ENCODE measurements around the gene CAMK2G. TPM values are rescaled to one million over a fixed set of nuclear protein-coding genes. Genes with fewer than 3 reads are reported as not detected.

Gene CAMK2G
- total RNA-seq, 2 donors from 2014 or later, result 20.9 to 21.7 TPM

GRCh38 chr10:73841526-73842285 is 32.6 kb downstream of the CAMK2G start:
- H3K4me3 Mint-ChIP-seq, result no peak overlapping the region

GRCh38 chr10:73841061-73841421 is 33.3 kb downstream of the CAMK2G start:
- H3K27me3 ChIP-seq (ENCODE audit: control insufficient read depth, insufficient read depth, low read length, poor library complexity, severe bottlenecking), result no peaks in the 10 kb centered on the region
- no peak for DNase-seq
- Mint-ChIP-seq H3K27ac (no peak overlapping the region), H3K36me3 (ENCODE audit: low read depth) (peaks cover 24% of the 10 kb centered on the region), H3K4me3 (no peak overlapping the region), H3K9me3 (no peaks in the 10 kb centered on the region), H3K27me3 (ENCODE audit: insufficient read depth) (no peaks in the 10 kb centered on the region), H3K4me1 (no peaks in the 10 kb centered on the region)
- peaks cover 5% of the 10 kb centered on the region for H3K4me1 ChIP-seq (ENCODE audit: control insufficient read depth, insufficient read depth, low read length)
- no peak overlapping the region for H3K9ac ChIP-seq (ENCODE audit: extremely low read depth, low read length, poor library complexity, severe bottlenecking)
- TF ChIP-seq CTCF (conservative IDR thresholded peaks at IDR 0.05), result no peak
- no peaks in the 10 kb centered on the region for H3K9me3 ChIP-seq (ENCODE audit: control insufficient read depth, low read length)
- H3K27ac ChIP-seq (ENCODE audit: low read depth, low read length), result no peak overlapping the region
- peaks cover 58% of the 10 kb centered on the region for H3K36me3 ChIP-seq (ENCODE audit: control insufficient read depth, insufficient read depth, low read length)
- H3K4me3 ChIP-seq (ENCODE audit: low read length), result no peak overlapping the region
- WGBS, 2 experiments (ENCODE audit: insufficient coverage in 1 of 2, insufficient read length in 1 of 2), result 96 to 100% methylated on average over 1 to 8 of the region's 9 CpGs

More at GRCh38 chr10:73841526-73842285, 32.6 kb downstream of the CAMK2G start:
- H3K27me3 ChIP-seq (ENCODE audit: control insufficient read depth, insufficient read depth, low read length, poor library complexity, severe bottlenecking), result no peaks in the 10 kb centered on the region
- Mint-ChIP-seq H3K9me3 (no peaks in the 10 kb centered on the region), H3K4me1 (no peaks in the 10 kb centered on the region), H3K27ac (no peak overlapping the region), H3K27me3 (ENCODE audit: insufficient read depth) (no peaks in the 10 kb centered on the region), H3K36me3 (ENCODE audit: low read depth) (peaks cover 31% of the 10 kb centered on the region)
- H3K27ac ChIP-seq (ENCODE audit: low read depth, low read length), result no peak overlapping the region
- no peak for TF ChIP-seq CTCF (conservative IDR thresholded peaks at IDR 0.05)
- no peak overlapping the region for H3K9ac ChIP-seq (ENCODE audit: extremely low read depth, low read length, poor library complexity, severe bottlenecking)
- H3K4me3 ChIP-seq (ENCODE audit: low read length), result no peak overlapping the region
- 93 to 100% methylated on average over 8 to 9 of the region's 9 CpGs for WGBS, 2 experiments (ENCODE audit: insufficient coverage in 1 of 2, insufficient read length in 1 of 2)
- H3K4me1 ChIP-seq (ENCODE audit: control insufficient read depth, insufficient read depth, low read length), result peaks cover 2% of the 10 kb centered on the region
- no peaks in the 10 kb centered on the region for H3K9me3 ChIP-seq (ENCODE audit: control insufficient read depth, low read length)
- peaks cover 63% of the 10 kb centered on the region for H3K36me3 ChIP-seq (ENCODE audit: control insufficient read depth, insufficient read depth, low read length)
- no peak for DNase-seq

GRCh38 chr10:73840403-73841060 is 33.8 kb downstream of the CAMK2G start:
- Histone ChIP-seq H3K9me3 (ENCODE audit: control insufficient read depth, low read length) (no peaks in the 10 kb centered on the region), H3K4me1 (ENCODE audit: control insufficient read depth, insufficient read depth, low read length) (peaks cover 5% of the 10 kb centered on the region), H3K36me3 (ENCODE audit: control insufficient read depth, insufficient read depth, low read length) (peaks cover 53% of the 10 kb centered on the region), H3K27me3 (ENCODE audit: control insufficient read depth, insufficient read depth, low read length, poor library complexity, severe bottlenecking) (no peaks in the 10 kb centered on the region), H3K27ac (ENCODE audit: low read depth, low read length) (no peak overlapping the region), H3K4me3 (ENCODE audit: low read length) (no peak overlapping the region), H3K9ac (ENCODE audit: extremely low read depth, low read length, poor library complexity, severe bottlenecking) (no peak overlapping the region)
- no peaks in the 10 kb centered on the region for H3K4me1 Mint-ChIP-seq
- peaks cover 21% of the 10 kb centered on the region for H3K36me3 Mint-ChIP-seq (ENCODE audit: low read depth)
- no peak for TF ChIP-seq CTCF (conservative IDR thresholded peaks at IDR 0.05)
- H3K4me3 Mint-ChIP-seq, result no peak overlapping the region
- WGBS, 2 experiments (ENCODE audit: insufficient coverage in 1 of 2, insufficient read length in 1 of 2), result 91 to 96% methylated on average over 12 to 13 of the region's 13 CpGs
- no peak for DNase-seq
- H3K27ac Mint-ChIP-seq, result no peak overlapping the region
- no peaks in the 10 kb centered on the region for H3K27me3 Mint-ChIP-seq (ENCODE audit: insufficient read depth)
- H3K9me3 Mint-ChIP-seq, result no peaks in the 10 kb centered on the region

All from endodermal cell (in vitro differentiated cells).